HG02840 (cell line): Measurements from ENCODE around the gene CYP2U1.
"Not testable (repeated sequence)": the region's sequence is repeated elsewhere in the genome, so short reads cannot be mapped to it uniquely, and the experiment has no call there.

Experiments used
- ATAC-seq: cut with Tn5 transposase; IDR thresholded peaks from one replicate; pipeline ENCODE4 v1.9.1; 2021; ENCODE audit warnings: mild to moderate bottlenecking, moderate library complexity, moderate number of reproducible peaks; ENCODE audit not compliant: unreplicated experiment, low FRiP score

CYP2U1 gene

GRCh38 chr4:107930821-107931774 lies at the start of gene CYP2U1:
Gene CYP2U1 (plus strand): TSS chr4:107931549. CDS start chr4:107931644, 95 bp downstream.
- peak; percentile 92 for ATAC-seq

DNA sequence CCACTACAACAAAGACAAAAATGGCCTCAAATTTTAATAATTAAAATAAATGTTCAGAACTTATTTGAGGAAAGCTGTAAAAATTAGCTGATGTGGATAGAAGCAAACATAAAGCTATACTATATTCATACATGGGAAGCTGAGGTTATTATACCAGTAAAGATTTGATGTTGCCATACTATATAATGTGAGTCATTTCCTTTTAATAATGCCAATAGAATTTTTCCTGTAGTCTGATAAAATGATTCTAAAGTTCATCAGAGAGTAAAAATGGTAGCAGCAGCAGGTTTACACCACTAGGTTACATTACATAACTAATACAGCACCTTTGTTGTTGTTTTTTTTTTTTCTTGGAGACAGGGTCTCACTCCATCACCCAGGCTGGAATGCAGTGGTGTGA lies 45.5 kb upstream of the CYP2U1 start:
- ATAC-seq, result no peak

DNA sequence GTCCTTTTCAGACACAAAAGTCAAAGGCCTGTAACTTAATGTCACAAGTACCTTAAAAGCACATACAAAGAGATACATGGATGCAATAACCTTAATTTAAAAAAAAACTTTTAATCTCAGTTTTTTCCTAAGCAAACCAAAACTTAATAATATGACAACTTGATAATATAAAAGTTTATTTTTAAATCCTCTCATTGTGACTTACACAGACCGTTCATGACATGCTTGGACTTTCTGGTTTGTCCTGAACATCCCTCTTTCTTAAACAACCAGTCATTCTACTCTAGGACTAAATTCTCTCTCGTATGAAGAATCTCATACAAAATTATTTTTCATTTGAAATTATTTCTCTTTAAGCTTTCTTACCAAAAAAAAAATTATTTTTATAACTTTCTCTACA lies 43.1 kb upstream of the CYP2U1 start:
- no peak for ATAC-seq

DNA sequence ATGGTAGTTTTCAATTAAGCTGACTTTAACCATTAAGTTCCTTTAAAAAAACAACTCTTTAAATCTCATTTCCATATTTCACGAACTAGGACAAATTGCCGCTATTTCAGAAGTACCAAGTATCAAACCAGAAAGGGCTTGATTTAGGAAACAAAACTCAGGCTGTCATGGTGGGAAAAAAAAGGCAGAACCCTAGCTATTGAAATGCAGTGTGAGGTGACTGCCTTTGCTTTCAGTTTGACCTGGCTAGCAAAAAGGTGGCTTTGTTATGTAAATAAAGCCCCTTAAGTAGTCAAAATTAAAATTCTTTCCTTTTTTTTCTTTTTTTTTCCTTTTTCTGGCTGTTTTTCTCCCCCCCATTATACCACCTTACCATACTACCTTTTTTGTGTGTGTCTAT lies 40.6 kb upstream of the CYP2U1 start:
- ATAC-seq, result no peak

GRCh38 chr4:107891299-107891698 lies 40.0 kb upstream of the CYP2U1 start:
- ATAC-seq, result no peak

DNA sequence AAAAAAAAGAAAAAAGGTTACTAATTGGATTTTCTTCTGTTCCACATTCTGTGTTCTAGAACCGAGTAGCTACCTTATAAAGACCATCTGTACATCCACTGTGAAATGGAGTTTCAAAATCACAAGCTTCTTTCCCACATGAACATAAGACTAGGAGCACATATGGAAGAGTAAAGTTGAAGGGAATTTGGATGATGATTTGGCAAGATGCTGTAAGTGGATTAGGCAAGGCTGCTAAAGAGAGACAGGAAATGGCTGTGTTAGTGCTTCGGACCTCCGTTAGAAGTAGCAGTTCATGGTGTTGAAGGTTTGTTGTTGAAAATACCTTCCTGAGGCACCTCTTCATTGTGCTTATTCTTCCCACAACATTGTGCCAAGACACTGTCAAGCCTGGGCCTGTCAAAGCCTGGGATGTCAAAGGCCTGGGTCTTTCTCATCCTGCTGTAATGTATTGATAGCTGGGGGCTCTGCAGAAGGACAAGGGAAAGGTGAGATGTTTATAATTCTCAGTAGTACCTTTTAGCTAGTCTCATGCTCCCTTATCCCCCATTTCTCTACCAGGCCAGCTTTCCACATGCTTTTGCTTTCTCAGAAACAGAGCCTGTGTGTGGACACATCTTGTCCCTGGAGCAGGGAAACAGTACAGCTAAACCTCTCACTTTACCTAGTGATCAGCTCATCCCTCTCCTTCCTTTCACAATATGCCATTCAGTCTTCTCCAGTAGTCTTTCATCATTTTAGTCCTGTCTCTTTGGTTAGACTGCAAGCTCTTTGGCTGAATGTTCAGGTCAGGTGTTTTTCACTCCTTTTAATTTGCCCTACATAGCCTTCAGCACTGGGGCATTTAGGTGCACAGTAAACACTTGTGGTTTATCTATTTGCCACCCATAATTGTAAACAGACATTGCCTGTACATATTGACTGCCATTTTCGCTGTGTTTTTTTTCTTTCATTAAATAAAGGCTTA lies 37.9 kb upstream of the CYP2U1 start:
- no peak for ATAC-seq

GRCh38 chr4:107894138-107894603 lies 37.2 kb upstream of the CYP2U1 start:
- ATAC-seq, result no peak

- no peak for ATAC-seq
These were observed 35.1 kb upstream of the CYP2U1 start for GRCh38 chr4:107896158-107896645.

DNA sequence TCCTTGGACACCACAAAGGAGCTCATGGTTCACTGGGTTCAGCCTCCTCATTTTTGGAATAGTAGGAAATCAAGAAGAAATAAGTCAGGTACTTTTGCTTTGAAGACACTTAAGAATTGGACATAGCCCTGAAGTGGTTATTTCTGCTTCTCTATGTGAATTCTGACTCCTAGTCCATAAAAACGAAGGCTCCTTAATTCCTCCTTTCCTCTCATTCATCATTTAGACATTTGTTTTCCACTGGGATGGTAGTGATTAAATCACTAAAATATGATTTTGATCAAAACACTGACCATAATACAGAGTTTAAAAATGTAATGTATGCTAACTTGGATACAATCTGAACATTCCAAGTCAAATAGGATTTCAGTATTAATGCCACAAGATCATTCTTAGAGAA lies 34.7 kb upstream of the CYP2U1 start:
- ATAC-seq, result no peak

DNA sequence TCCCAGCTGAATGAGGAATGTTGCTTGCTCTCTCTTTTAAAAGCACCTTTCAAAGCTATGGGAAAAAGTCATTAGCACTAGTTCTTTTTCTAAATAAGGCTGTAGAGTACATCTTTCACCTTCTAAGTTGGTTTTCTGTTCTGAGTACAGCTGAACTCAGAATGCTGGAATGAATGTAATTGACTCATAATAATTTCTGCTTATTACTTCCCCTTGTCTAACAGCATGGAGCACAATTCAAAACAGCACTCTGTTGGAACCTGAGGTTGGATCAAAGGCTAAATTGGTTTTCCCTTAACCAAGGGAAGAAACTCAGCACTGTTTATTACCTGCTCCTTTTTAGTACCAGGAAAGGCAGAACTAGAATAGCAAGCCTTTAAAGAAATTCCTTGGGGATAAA lies 33.5 kb upstream of the CYP2U1 start:
- no peak for ATAC-seq

DNA sequence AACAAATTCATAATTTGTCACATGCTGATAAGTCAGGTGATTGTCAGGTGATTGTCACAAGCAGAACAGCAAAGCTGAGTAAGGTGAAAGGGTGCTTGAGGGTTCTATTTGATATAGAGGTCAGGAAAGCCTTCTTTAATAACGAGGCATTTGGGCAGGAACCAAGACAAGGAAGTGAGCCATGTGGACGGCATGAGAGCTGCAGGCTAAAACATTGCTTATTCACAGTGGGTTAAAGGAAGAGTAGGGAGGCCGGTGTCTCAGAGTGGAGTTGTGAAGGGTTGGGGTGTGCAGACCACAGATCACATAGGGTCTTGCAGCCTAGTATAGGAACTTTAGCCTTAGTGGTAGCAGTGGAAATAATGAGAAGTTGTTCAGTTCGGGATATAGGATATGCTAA lies 31.3 kb upstream of the CYP2U1 start:
- ATAC-seq, result no peak

DNA sequence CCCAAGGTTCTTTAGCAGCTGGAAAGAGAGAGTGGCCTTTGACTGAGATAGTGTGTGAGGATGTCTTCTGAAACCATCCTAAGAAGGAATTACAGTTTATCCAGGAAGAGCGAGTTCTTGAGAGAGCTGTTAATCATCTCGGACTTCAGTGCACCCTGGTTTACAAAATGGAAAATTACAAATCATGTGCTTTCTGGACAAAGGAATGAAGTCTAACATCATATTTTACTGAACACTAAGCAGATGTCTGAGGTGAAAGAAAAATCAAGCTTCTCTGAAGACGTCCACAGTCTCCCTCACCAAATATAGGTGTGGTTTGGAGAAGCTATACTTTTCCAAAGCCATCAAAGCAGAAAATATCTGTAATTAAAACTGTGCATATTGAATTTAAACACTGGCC lies 30.8 kb upstream of the CYP2U1 start:
- ATAC-seq, result no peak

- no peak for ATAC-seq
These were observed 30.0 kb upstream of the CYP2U1 start for GRCh38 chr4:107901213-107901934.

DNA sequence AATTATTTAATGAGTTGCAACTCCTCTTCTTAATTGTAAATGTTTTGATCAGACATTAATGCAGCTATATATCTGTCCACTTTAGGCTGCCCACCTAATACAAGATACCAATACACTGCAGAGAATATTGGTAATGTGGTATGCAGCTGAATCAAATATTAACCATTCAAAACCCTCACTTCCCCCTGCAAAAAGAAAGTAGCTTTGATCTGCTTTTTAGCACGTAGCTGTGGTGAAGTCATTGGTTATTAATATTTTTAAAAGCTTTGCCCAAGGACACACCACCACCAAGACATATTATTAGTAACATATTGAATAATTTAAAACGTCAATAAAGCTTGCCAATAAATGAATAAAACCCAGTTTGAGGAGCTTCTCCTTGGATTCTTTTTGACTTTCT lies 28.6 kb upstream of the CYP2U1 start:
- ATAC-seq, result no peak

- not testable (repeated sequence) for ATAC-seq
These were observed 26.3 kb upstream of the CYP2U1 start for GRCh38 chr4:107905082-107905481.

- ATAC-seq, result no peak
These were observed 24.8 kb upstream of the CYP2U1 start for GRCh38 chr4:107906458-107907100.

GRCh38 chr4:107908377-107908776 lies 23.0 kb upstream of the CYP2U1 start:
- ATAC-seq, result no peak

GRCh38 chr4:107913283-107913899 lies 18.0 kb upstream of the CYP2U1 start:
- ATAC-seq, result peak; percentile 83

- no peak for ATAC-seq
These were observed 16.1 kb upstream of the CYP2U1 start for GRCh38 chr4:107915220-107915619.
